Testis (tissue), 3 donors: Measurements from ENCODE around the gene MKNK1. TPM values are rescaled to one million over a fixed set of nuclear protein-coding genes. Genes with fewer than 3 reads are reported as not detected.

ENCODE experiments used
- DNase-seq: peaks from one replicate; pipeline ENCODE4 v3.0.0-alpha.2; 2019
- H3K27ac ChIP-seq, 2 donors: fragments of 200-600 bp; sonication (generic); one replicate each; pipeline ENCODE4 v1.5.1; 2019
- H3K27me3 ChIP-seq: fragments of 200-600 bp; sonication (generic); one replicate; pipeline ENCODE4 v1.5.1; 2019
- H3K36me3 ChIP-seq: fragments of 200-600 bp; sonication (generic); one replicate; pipeline ENCODE4 v1.5.1; 2017; ENCODE audit warnings: low read depth; ENCODE audit errors: missing control alignments
- H3K4me1 ChIP-seq: fragments of 200-600 bp; sonication (generic); one replicate; pipeline ENCODE4 v1.5.1; 2019
- H3K4me3 ChIP-seq, 2 donors: fragments of 200-600 bp; sonication (generic); one replicate each; pipeline ENCODE4 v1.5.1; 2017 to 2019
- H3K9me3 ChIP-seq: fragments of 200-600 bp; sonication (generic); one replicate; pipeline ENCODE4 v1.5.1; 2017
- POLR2A ChIP-seq: fragments of 450-650 bp; IDR thresholded peaks from one replicate; pipeline ENCODE4 v1.6.1; 2017; ENCODE audit warnings: antibody characterized with exemption, mild to moderate bottlenecking, moderate library complexity
- WGBS, 2 donors: methylation state at CpG; one replicate each; pipeline ENCODE4 v1.1.5; 2018; 5-methylcytosine and 5-hydroxymethylcytosine counted together
- intact Hi-C: fragments of 100-400 bp; cut with DNase I; formaldehyde crosslinking; loops from one replicate; pipeline ENCODE4 v1.15.1; 2023; ENCODE audit warnings: low total_unique reads
- polyA plus RNA-seq: library from polyadenylated mRNA; stranded (reverse); fragments of 350-450 nt; fragmentation: Illumina TruSeq; extraction: RNeasy Lipid Tissue Mini Kit (QIAGEN cat#74804); gene quantifications from one replicate; pipeline ENCODE4 v1.2.3, GENCODE V29; 2014; ENCODE audit warnings: low read depth, low replicate concordance; ENCODE audit not compliant: insufficient read depth
- total RNA-seq, 2 donors: library from RNA; depleted of rRNA; stranded (reverse); fragments of >200 nt; gene quantifications; one replicate each; pipeline ENCODE4 v1.2.3, GENCODE V29; 2016
- TF ChIP-seq, protein P1 (sequence below), 3 experiments: fragments of 450-650 bp in 2 of 3; fragments of 200-600 bp in 1 of 3; sonication (generic) in 1 of 3; IDR thresholded peaks; one replicate each; pipeline ENCODE4 v1.5.1; 2016 to 2019; ENCODE audit warnings: antibody characterized with exemption in 3 of 3, mild to moderate bottlenecking in 2 of 3, moderate library complexity in 1 of 3

MKNK1 gene
- total and polyA plus RNA-seq, 3 donors from 2014 or later = 30.7 to 55.7 (median 54.6) TPM

DNA sequence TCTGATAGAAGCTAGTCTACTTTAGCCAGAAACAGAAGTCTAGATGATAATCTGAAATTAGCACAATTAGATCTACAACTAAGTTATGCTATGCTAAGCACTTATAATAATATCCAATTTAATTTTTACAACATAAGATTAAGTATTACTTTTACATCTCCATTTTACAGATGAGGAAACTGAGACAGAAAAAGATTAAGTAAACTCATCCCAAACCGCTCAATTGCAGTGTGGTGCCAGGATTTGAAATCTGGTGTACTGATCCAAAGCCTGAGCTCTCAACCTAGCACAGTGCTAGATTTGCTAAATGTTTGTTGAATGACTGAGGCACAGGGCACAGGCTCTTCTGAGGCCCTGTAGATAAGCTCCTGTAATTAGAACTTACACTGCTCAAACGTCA, 66.4 kb downstream of the MKNK1 start:
- H3K27ac ChIP-seq = no peak overlapping the region
- H3K4me1 ChIP-seq = no peaks in the 10 kb centered on the region
- H3K36me3 ChIP-seq = no peaks in the 10 kb centered on the region
- no peaks in the 10 kb centered on the region for H3K9me3 ChIP-seq
- H3K4me3 ChIP-seq = no peak overlapping the region
- 82 to 83% methylated on average over 2 of the region's 2 CpGs for WGBS, 2 donors
- H3K27me3 ChIP-seq = no peaks in the 10 kb centered on the region
- intact Hi-C loops = no loop called here
- TF ChIP-seq, protein P1, sequence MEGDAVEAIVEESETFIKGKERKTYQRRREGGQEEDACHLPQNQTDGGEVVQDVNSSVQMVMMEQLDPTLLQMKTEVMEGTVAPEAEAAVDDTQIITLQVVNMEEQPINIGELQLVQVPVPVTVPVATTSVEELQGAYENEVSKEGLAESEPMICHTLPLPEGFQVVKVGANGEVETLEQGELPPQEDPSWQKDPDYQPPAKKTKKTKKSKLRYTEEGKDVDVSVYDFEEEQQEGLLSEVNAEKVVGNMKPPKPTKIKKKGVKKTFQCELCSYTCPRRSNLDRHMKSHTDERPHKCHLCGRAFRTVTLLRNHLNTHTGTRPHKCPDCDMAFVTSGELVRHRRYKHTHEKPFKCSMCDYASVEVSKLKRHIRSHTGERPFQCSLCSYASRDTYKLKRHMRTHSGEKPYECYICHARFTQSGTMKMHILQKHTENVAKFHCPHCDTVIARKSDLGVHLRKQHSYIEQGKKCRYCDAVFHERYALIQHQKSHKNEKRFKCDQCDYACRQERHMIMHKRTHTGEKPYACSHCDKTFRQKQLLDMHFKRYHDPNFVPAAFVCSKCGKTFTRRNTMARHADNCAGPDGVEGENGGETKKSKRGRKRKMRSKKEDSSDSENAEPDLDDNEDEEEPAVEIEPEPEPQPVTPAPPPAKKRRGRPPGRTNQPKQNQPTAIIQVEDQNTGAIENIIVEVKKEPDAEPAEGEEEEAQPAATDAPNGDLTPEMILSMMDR (IDR thresholded peaks at IDR 0.05) = no peak
- no peak for TF ChIP-seq POLR2A
- no peak for DNase-seq

DNA sequence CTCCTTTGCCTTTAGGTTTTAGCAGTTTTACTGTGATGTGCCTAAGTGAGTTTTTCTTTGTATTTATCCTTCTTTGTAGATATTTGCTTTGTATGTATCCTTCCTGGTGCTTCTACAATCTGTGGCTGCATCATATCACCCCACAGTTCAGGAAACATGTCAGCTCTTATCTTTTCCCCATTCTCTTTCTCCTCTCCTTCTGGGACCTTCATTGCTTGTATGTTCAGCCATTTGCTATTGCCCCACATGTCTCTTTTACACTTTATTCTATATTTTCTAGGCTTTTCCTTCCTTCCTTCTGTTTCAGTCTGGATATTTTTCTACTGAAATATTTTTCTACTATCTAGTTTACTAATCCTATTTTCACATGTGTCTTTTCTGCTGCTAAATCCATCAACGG, 67.5 kb downstream of the MKNK1 start:
- H3K27me3 ChIP-seq = no peaks in the 10 kb centered on the region
- no peak overlapping the region for H3K4me3 ChIP-seq
- H3K36me3 ChIP-seq = no peaks in the 10 kb centered on the region
- intact Hi-C loops = no loop called here
- no peaks in the 10 kb centered on the region for H3K9me3 ChIP-seq
- no peak overlapping the region for H3K27ac ChIP-seq
- no peak for DNase-seq
- no peak for TF ChIP-seq POLR2A
- TF ChIP-seq, protein P1 (IDR thresholded peaks at IDR 0.05) = no peak
- no peaks in the 10 kb centered on the region for H3K4me1 ChIP-seq
- WGBS, 2 donors = 100% methylated on average over 1 of the region's 1 CpG

DNA sequence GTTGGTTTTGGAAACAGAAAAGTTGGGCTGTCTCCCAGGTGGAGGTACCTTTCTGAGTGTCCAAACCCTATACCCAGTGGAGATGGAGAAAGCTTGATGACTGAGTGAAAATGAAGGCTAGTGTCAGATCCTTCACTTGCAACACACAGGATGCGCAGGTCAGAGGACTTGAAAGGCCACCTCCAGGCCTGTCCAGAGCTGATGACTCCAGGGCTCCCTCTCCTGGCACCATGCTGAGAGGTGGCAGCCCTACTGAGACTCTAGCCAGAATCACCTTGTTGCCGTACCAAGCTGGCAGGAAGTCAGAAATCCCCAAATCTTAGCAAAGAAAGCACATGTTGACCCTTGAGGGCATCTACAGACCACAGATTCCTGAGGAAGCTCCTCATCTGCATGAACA, 69.0 kb downstream of the MKNK1 start:
- TF ChIP-seq POLR2A = no peak
- TF ChIP-seq, protein P1 (IDR thresholded peaks at IDR 0.05) = peak in 1 of 3 experiments; percentile 11
- peak; percentile 65 for DNase-seq
- Histone ChIP-seq H3K4me3 (no peak overlapping the region), H3K9me3 (no peaks in the 10 kb centered on the region), H3K36me3 (no peaks in the 10 kb centered on the region), H3K27ac (no peak overlapping the region), H3K4me1 (no peaks in the 10 kb centered on the region), H3K27me3 (no peaks in the 10 kb centered on the region)
- WGBS, 2 donors = 75 to 86% methylated on average over 2 of the region's 2 CpGs
- intact Hi-C loops = no loop called here

DNA sequence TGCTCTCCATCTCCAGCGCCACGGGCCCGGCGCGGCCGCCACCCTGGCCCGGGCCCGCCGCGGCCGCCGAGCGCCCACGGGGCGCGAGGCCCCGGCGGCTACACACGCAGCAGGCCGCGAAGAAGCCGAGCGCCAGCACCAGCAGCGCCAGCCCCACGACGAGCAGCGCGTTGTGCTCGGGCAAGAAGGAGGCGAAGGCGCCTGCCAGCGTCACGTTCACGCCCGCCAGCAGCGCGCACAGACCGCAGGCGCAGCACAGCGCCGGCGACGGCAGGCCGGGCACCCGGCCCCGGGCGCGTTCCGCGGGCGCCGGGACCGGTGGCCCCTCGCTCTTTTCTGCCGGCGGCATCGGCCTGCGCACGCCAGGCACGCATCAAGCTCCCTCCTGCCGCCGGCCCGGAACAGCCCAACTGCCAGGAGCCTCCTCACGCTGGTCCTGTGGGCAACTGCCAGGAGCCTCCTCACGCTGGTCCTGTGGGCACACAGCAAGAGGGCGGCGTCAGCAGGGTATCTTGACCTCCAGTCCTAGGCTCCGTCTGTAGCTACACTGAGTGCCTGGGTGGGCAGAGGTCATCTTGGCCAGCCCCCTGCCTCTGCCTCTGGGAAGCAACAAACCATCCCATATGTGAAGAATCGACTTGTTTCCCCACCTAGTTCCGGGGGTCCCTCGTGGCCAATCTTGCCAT, 70.7 kb downstream of the MKNK1 start:
- intact Hi-C loops = loop anchor here (5.0 kb wide), 1 partner anchor 189 kb away; no protein-coding TSS in a partner anchor
- DNase-seq = peak; percentile 54
- peak overlapping the region in 1 of 2 donors; percentile 85 for H3K27ac ChIP-seq
- H3K27me3 ChIP-seq = no peaks in the 10 kb centered on the region
- peak overlapping the region; percentile 35 to 49 for H3K4me3 ChIP-seq
- H3K36me3 ChIP-seq = no peaks in the 10 kb centered on the region
- 6 to 41% methylated on average over 4 to 39 of the region's 71 CpGs for WGBS, 2 donors
- H3K4me1 ChIP-seq = no peaks in the 10 kb centered on the region
- TF ChIP-seq, protein P1 (IDR thresholded peaks at IDR 0.05) = no peak
- no peak for TF ChIP-seq POLR2A
- H3K9me3 ChIP-seq = no peaks in the 10 kb centered on the region
